ENCODE data around the gene PLA2G15.

The PLA2G15 gene

GRCh38 chr16:68251832-68252231, 6.7 kb downstream of the PLA2G15 start:
- no peak for DNase-seq
- no peaks in the 10 kb centered on the region for H3K9me3 ChIP-seq
- H3K4me3 ChIP-seq (ENCODE audit: low read depth, low read length) = no peak overlapping the region
- no peaks in the 10 kb centered on the region for H3K27me3 ChIP-seq
- TF ChIP-seq, protein P1, sequence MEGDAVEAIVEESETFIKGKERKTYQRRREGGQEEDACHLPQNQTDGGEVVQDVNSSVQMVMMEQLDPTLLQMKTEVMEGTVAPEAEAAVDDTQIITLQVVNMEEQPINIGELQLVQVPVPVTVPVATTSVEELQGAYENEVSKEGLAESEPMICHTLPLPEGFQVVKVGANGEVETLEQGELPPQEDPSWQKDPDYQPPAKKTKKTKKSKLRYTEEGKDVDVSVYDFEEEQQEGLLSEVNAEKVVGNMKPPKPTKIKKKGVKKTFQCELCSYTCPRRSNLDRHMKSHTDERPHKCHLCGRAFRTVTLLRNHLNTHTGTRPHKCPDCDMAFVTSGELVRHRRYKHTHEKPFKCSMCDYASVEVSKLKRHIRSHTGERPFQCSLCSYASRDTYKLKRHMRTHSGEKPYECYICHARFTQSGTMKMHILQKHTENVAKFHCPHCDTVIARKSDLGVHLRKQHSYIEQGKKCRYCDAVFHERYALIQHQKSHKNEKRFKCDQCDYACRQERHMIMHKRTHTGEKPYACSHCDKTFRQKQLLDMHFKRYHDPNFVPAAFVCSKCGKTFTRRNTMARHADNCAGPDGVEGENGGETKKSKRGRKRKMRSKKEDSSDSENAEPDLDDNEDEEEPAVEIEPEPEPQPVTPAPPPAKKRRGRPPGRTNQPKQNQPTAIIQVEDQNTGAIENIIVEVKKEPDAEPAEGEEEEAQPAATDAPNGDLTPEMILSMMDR (IDR thresholded peaks at IDR 0.05; ENCODE audit: low read depth, low read length) = no peak
- no peaks in the 10 kb centered on the region for H3K4me1 ChIP-seq
- H3K36me3 ChIP-seq = peaks cover 4% of the 10 kb centered on the region; the same call in 1 of the 2 replicates

GRCh38 chr16:68252383-68252782, 7.2 kb downstream of the PLA2G15 start:
- H3K36me3 ChIP-seq = peaks cover 4% of the 10 kb centered on the region; the same call in 1 of the 2 replicates
- DNase-seq = no peak
- H3K4me3 ChIP-seq (ENCODE audit: low read depth, low read length) = no peak overlapping the region
- TF ChIP-seq, protein P1 (IDR thresholded peaks at IDR 0.05; ENCODE audit: low read depth, low read length) = no peak
- no peaks in the 10 kb centered on the region for H3K27me3 ChIP-seq
- H3K4me1 ChIP-seq = no peaks in the 10 kb centered on the region
- no peaks in the 10 kb centered on the region for H3K9me3 ChIP-seq

DNA sequence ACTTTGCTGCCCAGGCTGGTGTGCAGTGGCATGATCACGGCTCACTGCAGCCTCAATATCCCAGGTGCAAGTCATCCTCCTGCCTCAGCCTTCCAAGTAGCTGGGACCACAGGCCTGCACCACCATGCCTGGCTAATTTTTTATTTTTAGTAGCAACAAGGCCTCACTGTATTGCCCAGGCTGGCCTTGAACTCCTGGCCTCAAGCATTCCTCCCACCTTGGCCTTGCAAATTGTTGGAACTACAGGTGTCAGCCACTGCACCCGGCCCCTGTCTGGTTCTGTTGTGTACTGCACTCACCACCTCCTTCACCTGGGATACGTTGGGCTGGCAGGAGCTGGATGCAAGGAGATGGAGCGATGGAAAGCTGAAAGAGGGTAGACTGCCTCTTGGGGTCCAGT, 8.5 kb downstream of the PLA2G15 start:
- no peak for DNase-seq
- Histone ChIP-seq H3K36me3 (peaks cover 4% of the 10 kb centered on the region; the same call in 1 of the 2 replicates), H3K4me3 (ENCODE audit: low read depth, low read length) (no peak overlapping the region), H3K9me3 (no peaks in the 10 kb centered on the region), H3K27me3 (no peaks in the 10 kb centered on the region), H3K4me1 (no peaks in the 10 kb centered on the region)
- TF ChIP-seq, protein P1 (IDR thresholded peaks at IDR 0.05; ENCODE audit: low read depth, low read length) = no peak

DNA sequence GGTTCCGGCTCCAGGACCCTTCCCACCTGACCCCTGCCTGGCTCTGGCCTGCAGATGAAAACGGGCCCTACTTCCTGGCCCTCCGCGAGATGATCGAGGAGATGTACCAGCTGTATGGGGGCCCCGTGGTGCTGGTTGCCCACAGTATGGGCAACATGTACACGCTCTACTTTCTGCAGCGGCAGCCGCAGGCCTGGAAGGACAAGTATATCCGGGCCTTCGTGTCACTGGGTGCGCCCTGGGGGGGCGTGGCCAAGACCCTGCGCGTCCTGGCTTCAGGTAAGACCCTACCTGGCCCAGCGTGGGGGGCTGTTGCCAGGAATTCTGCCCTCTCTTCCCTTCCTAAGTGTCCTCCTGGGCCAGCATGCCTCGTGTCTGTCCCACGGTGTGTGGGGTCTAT, 10.5 kb downstream of the PLA2G15 start:
- Histone ChIP-seq H3K4me3 (ENCODE audit: low read depth, low read length) (no peak overlapping the region), H3K4me1 (no peaks in the 10 kb centered on the region), H3K27me3 (no peaks in the 10 kb centered on the region), H3K36me3 (no peaks in the 10 kb centered on the region), H3K9me3 (no peaks in the 10 kb centered on the region)
- DNase-seq = no peak
- TF ChIP-seq, protein P1 (IDR thresholded peaks at IDR 0.05; ENCODE audit: low read depth, low read length) = no peak

GRCh38 chr16:68257251-68257905, 12.2 kb downstream of the PLA2G15 start:
- Histone ChIP-seq H3K27me3 (no peaks in the 10 kb centered on the region), H3K4me1 (no peaks in the 10 kb centered on the region), H3K36me3 (no peaks in the 10 kb centered on the region), H3K4me3 (ENCODE audit: low read depth, low read length) (no peak overlapping the region), H3K9me3 (no peaks in the 10 kb centered on the region)
- TF ChIP-seq, protein P1 (IDR thresholded peaks at IDR 0.05; ENCODE audit: low read depth, low read length) = no peak
- DNase-seq = peak; percentile 53

DNA sequence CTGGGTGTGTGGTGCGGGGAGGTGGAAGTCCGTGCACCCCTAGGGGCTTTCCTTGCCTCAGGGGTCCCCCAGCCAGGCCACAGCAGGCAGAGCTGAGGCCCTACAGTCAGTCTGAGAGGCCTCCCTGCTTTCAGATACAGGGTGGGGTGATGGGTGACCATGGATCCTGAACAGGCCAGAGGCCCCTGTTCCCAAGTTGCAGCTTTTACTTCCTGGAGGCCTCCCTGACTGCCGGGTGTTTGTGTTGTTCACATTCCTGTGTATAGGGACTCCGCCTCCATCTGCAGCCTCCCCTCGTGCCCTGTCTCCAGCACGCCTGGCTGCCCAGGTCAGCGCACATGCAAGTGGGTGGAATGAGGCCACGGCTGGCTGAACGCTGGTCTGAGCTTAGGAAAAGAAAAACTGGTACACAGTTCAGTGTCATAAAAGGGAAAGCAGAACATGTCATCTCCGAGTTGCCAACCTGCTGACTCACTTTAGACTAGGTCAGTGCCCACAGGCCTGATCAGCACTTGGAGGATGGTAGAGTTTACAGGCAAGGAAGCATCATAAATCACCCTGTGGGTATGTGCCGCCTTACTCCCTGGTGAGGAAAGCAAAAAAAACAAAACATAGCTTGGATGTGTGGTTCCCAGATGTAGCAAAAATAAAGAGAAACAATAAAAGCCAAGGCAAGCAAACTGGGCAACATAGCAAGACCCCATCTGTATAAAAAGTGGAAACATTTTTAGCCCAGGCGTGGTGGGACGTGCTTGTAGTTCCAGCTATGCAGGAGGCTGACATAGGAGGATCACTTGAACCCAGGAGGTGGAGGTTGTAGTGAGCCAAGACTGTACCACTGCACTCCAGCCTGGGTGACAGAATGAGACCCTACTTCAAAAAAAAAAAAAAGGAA, 13.0 kb downstream of the PLA2G15 start:
- DNase-seq = no peak
- no peaks in the 10 kb centered on the region for H3K27me3 ChIP-seq
- TF ChIP-seq, protein P1 (IDR thresholded peaks at IDR 0.05; ENCODE audit: low read depth, low read length) = no peak
- no peaks in the 10 kb centered on the region for H3K9me3 ChIP-seq
- no peaks in the 10 kb centered on the region for H3K36me3 ChIP-seq
- H3K4me3 ChIP-seq (ENCODE audit: low read depth, low read length) = no peak overlapping the region
- H3K4me1 ChIP-seq = no peaks in the 10 kb centered on the region

All from BE2C (cell line).